Nucleus accumbens (tissue), 56 donors: ENCODE data around the gene ATRIP.

Experiments
- DNase-seq, 56 donors: peaks; one replicate each; lab custom pipeline; 2025; lab: John Stamatoyannopoulos, UW

Gene ATRIP

DNA sequence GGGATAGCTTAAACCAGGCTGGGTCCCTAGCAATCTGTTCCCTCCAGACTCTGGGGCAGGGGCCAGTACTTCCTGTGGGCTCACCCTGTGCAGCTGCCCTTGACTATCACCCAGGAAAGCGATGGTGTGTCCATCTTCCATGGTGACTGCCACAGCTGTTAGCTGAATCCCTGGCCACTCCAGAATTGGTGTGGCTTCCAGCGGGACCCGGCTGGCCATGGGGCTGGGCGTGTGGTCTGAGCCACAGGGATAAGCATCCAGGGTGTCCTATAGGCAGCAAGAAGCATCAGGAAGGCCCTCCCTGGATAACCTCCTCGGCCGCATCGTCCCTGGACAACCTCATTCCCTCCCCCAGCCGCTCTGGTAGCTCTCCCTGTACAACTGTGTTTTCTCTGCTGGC is 23.9 kb upstream of the ATRIP start:
- DNase-seq, result no peak

DNA sequence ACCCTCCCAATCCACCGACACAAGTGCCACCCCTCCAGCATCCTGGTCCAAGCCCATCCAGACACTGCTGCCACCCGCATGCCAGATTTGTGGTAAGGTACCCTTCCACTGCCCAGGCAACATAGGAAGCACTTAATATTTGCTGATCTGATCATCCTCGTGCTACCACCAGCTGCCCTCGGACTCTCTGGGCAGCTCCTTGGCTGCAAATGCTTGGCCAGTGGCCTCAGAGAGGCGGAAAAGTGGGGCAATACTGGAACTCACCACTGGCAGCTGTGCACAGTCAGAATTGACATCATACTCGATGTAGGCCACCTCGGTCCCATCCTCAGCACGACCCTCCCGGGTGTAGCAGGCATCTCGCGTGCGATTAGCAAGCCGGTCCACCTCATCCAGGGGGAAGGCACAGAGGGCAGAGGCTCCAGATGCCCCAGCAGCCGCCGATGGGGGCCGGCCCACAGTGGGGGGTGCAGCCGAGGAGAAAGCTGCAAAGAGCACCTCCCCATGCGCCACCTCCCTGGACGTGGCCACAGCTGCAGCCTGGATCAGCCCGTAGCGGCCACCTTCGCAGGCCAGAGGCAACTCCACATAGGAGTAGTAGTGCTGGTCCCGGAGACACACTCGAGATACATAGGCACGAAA is 23.2 kb upstream of the ATRIP start:
- peak in 33 of 56 donors; percentile 14 to 64 (median 39) for DNase-seq

DNA sequence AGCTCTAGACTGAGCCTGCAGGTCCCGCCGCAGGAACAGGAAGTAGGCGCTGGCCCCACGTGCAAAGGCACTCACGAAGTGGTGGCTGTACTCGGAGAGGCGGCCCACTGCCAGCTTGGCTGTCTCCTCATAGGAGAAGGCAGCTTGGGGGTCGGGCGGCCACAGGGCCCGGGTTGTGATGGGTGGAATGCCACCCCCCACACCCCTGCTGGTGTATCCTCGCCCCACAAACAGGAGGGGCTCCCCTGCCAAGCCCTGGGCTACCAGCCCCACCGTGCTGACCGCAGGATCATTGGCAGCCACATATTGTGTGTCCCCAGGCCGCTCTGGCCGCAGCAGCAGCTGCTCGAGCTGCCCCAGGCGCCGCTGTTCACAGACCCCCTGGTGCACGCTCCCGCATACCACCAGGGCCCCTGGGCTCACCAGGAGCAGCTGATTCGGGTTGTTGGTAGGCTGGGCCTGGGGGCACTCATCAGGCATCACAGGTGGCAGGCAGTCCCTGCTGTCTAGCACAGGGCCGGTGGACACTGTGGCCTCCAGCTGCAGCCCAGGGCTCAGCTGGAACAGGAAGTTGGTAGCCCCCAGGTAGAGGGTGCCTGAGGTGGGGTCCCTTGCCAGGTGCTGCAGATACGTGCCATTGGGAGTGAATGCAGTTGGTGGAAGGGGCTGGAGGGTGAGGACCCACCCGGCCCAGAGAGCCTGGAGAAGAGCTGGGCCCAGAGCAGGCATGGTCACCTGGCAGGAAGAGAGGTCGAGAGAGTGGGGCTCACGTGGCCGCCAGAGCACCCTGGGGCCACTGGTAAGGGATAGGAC is 22.4 kb upstream of the ATRIP start:
- peak in 25 of 56 donors; percentile 18 to 63 (median 36) for DNase-seq

DNA sequence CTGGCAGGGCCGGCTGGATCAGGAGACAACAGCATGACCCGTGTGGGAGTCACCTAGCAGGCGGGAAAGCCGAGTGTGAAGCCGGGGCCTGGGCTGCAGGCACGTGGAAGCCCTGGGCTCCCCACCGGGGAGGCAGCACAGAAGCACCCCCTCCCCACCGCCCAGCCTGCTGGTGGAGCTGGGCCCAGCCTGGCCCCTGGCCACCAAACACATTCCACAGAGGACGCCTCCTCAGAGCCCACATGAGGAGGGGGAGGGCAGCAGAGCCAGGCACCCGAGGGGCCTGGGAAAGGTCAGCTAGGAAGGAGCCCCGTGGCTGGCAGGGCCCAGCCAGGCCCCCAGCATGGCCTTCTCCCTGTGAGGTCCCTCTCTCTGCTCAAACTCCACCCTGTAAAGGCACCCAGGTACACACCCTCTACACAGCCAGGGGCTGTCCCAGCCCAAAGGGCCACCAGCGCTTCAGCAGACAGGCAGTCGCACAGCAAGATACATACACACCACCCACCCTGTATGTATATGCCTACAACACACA is 21.2 kb upstream of the ATRIP start:
- peak in 50 of 56 donors; percentile 16 to 84 (median 53) for DNase-seq

DNA sequence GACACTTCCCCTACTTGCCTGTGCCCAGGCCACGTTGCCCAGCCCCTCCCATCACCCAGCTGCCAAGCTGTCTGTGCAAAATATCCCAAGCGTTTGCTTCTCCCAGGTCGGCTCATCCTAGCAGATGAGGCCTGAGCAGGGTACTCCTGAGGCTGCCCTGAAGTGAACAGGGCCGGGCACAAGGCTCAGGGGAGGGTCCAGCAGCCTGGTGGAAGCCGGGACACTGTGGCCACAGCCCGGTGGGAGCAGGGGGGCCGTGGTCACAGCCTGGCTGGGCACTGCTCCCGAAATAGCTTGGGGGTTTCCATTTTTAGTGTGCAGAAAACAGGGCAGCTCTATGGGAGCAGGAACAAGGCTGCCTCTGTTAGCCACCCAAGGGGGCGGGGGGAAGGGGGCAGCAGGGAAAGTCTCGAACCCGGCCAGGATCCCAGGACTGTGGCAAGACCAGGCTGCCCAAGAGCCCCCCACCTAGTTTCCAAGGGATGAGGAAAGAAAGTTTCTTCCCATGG is 20.1 kb upstream of the ATRIP start:
- DNase-seq, result peak; percentile 44 to 97 (median 90)

DNA sequence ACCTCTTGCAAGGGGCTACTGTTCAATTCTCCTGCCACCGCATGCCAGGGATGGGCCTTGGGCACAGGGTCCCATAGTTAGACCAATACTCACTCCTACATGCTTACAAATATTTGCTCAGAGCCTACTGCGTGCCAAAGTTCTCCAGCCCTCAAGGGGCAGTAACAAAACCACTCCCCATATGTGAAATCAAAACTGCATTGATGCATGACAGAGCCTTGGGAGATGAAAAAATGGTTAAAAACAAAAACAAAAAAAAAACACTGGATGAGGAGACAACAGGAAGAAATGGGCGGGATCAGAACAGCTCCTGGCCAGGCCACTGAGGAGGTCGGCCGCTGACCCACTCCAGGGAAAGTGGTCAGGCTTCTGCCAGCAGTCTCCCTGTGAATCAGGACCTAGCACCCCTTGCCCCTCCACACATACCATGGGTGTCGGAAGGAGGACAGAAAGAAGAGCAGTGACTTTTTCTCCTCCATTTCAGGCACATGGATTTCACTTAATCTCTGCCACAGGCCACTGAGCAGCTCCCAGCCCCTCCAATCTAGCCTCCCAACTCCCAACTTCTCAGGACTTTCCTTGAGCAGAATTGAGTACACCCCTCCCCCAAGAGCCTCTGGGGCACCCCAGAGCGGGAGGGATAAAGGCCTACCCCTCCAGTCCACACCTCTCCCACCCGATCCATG is 19.4 kb upstream of the ATRIP start:
- peak in 29 of 56 donors; percentile 17 to 74 (median 42) for DNase-seq

DNA sequence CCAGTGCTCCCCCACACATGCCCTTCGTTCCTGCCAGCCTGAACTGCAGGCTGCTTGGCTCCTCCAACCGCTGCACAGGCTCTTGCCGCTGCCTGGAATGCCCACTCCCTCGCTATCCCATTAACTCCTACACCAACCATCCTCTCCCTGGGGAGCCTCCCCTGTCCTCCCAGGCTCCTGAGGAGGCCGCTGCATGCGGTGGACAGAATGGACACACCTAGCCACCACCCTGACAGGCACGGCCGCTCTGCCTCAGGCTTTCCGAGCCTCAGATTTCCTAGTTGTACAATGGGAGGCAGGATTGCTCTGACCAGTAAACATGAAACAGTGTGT is 18.9 kb upstream of the ATRIP start:
- DNase-seq, result peak in 20 of 56 donors; percentile 21 to 74 (median 43)

DNA sequence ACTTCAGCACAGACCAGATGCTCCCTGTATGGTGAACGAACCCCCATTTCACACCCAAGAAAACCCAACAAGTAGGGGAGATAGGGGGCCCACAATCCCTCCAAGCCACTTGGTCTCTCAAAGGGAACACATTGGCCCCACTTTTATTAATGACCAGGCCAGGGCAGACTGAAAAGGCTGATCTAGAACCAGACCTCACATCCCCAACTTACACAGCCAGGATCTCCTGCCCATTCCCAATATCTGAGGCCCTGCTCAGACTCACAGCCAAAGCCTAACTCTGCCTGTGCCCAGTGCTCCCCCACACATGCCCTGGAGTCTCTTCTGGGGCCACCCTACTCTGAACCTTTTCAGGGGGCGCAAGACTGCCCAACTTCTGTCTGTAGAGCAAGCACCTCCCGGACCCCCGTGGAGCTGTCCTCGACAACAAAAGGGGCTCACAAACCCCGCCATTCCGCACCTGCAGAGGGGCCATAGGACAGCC is 18.4 kb upstream of the ATRIP start:
- DNase-seq, result peak in 5 of 56 donors; percentile 22 to 37 (median 30)

DNA sequence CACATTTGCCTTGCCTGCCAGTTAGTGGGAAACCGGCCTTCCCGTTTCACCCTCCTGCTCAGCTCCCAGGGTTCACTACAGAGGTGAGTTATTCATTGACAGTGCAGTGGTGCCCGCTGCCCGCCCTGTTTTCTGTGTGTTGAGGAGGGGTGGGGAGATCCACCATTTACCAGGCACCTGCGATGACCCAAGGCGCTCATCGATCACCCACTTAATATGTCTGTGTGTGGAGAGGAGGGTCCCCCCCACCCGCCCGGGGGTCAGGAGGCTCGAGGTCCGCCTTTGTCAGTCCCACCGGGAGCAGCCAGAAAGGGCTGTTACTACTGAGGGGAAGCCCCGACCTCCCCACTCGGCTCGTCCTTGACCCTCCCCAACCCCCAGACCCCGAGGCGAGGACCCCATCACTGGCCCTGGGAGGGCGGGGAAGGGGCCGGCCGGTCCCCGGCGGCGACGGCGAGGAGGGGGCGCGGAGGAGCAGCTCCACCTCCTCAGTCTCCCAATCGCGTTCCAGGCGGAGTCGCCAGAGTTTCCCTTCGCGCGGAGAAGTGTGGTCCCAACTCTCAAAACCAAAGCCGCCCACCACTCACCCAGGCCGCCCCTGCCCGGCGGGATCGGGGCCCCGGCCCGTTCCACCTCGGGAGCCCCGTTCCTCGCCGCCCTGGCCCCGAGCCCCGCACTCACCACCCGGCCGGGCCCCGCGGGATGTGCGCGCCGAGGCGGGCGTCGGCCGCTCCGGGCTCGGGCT is 17.8 kb upstream of the ATRIP start:
- peak in 34 of 56 donors; percentile 32 to 76 (median 55) for DNase-seq

DNA sequence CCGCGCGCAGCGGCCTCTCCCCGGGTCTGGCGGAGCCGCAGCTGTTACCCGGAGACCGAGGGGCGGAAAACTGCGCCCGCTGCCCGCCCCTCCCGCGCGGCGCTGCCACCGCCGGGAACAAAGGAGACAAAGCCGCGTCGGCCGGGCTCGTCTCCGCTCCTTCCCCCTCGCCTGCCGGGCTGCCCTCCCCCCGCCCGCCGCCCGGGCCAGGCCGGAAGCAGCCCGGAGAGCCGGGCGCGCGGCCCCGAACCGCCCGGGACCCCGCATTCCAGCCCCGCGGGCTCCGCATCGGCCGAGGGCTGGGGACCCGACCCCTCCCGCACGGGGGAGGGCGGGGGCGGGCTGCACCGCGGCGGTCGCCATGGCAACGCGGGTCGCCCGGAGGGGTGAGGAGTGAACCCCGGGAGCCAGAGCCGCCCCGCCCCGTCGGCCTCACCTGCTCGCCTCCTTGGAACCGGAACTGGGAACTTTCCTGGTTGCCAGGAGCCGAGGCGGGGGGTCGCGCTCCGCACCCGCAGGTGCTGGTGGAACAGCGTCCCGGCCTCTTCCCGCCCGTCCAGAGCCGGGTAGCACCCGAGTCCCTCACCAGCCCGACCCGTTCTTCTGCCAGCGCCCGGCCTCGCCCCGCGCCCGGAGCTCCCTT is 17.1 kb upstream of the ATRIP start:
- peak in 50 of 56 donors; percentile 32 to 90 (median 73) for DNase-seq

DNA sequence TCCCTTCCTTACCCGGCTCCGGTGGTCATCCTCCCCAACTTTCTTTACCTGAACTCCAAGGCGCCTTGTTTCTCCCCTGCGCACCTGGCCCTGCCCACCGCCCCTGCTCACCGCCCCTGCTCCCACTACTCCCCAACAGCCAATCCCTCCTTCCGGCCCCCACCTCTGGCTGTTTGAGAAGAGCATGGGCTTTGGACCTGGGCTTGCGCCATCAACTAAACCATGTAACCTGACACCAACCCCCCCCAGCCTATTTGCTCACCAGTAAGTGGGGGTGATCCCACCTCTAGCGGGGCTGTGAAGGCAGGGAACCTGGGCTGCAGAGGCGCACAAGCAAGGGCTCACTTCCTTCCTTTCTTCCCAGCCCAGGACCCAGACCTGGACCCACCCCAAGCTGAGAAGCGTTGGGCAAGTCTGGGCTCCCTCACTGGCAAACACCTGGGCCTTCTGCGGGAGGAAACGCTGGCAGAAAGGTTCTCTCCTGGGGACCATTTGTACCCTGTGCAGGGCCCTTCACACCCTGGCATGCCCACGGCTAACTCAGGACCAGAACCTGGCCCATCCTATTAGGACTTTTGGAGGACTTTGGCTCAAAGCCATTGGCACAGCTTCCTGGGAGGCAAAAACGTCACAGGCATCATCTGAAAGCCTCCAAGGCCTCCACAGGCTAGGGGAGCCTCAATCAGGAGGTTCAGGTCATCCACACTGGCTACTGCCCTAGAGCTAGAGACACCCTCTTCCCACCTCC is 16.4 kb upstream of the ATRIP start, which contains the start of gene PLXNB1:
Gene PLXNB1 (minus strand): TSS at position 127 of the 748 bp plus-strand sequence. CDS start 5,475 bp downstream, outside the sequence.
- DNase-seq, result peak in 7 of 56 donors; percentile 34 to 65 (median 46)

DNA sequence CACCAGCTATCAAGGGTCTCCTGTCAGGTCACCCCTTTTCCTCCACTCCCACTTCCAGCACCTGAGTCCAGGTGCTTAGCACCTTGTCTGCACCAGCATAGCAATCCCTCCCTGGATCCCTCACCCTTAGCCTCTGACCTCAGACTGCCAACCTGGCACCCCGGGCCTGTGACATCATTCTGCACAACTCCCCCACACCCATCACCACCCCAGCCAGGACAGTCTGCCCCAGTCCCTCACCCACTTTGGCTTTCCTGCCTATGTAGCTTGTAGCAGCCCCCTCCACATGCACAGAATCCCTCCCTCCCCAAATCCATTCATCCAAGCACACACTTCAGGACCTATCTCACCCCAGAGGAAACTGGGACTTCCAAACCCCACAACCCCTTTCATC is 15.8 kb upstream of the ATRIP start:
- DNase-seq, result no peak

DNA sequence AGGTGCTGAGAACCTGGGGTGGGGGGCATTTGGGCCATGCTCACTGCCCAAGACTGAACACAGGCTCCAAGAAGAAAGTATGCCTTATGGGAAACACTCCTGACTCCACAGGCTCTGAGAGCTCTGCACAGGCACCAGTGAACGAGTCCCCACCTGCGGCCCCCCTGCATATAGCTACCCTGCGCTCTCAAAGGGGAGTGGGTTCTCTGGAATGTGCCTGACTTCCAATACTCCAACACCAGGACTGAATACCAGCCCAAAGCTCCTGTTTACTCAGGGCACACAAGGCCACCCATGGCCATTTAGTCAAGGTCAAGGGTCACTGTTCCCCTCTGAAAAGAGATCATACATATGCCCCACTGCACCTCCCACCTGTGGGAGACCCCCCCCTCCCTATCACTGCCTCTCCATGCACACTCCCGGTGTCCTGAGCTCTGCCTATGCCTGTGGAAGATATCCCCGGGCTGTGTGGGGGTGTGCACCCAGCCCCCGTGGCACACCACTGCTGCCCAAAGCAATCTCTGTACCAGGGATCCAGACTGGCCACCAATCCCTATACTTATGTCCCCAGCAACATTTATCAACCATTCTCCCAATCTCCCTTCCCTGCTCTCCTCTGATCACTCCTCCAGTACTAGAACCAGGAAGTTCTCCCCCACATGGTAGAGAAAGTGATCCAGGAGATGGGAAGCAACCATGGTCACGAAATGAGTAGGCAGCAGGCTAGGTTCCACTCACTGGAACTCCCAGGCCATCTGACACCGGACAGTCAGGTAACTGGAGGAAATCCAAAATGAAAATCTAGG is 15.1 kb upstream of the ATRIP start:
- no peak for DNase-seq

DNA sequence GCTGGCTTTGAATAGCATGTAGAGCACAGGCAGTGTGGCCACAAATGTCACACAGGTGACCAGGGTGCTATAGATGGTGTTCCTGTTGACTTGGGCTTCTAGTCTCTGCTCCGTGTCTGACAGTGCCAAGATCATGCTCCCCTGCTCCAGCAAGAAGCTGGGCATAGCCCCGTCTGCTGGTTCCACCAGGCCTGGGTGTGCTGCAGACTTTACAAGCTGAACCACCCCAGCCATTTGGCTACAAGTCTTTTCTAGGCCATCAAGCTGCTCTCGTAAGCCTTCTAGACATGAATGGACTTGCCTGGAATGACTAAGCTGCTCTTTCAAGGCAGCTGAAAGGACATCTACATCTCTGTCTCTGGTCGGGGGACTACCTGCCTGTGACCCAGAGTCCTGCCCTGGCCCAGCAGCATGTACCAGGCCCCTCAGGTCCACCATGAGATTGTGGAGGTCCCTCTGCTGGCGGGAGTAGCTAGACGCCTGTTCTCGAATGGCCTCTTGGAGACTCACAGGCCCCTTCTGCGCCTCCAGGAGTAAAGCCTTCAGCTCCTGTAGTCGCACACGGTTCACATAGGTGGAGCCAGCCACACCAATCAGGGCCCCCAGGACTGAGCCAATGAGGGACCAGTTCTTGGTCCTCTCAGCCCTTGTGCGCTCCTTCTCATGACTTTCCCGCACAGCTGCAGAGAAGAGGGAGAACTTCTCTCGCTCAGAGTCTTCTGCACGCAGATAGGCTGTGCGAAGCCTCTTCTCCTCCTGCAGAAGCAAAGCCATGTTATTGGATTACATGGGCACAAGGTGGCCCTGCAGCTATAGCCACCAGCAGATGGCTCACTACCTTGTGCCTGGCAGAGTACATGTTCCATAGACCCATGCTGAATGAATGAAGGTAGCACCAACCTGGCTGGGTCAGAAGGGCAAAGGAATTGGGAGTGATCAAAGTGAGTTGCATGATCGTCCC is 13.8 kb upstream of the ATRIP start:
- peak in 1 of 56 donors; percentile 15 for DNase-seq

DNA sequence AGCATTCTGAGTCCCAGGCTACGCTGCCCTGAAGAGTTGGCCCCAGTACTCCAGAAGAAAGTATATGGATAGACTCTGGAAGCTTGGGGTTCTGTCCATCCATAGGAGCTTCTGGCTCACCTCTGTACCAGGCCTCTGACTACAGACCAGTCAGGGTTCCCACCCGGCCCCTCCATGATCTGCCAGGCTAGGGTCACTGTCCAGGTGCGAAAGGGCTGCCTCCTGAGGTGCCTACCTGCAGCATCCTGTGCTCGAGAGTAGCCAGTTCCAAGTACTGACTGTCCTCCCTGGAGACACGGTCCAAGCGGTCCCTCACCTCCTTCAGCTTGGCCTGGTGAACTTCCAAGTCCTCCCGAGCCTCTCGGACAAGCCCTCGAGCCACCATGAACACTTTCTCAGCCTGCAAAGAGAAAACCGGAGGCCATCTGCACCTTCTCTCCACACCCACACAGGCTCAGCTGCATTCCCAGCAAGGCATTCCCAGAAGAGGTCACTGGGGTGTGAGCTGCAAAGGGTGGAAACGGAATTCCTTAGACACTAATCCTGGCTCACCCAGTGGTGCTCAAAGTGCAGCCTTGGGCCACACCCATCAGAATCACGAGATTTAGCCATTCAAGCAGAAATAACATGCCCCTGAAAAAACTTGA is 12.9 kb upstream of the ATRIP start:
- no peak for DNase-seq

DNA sequence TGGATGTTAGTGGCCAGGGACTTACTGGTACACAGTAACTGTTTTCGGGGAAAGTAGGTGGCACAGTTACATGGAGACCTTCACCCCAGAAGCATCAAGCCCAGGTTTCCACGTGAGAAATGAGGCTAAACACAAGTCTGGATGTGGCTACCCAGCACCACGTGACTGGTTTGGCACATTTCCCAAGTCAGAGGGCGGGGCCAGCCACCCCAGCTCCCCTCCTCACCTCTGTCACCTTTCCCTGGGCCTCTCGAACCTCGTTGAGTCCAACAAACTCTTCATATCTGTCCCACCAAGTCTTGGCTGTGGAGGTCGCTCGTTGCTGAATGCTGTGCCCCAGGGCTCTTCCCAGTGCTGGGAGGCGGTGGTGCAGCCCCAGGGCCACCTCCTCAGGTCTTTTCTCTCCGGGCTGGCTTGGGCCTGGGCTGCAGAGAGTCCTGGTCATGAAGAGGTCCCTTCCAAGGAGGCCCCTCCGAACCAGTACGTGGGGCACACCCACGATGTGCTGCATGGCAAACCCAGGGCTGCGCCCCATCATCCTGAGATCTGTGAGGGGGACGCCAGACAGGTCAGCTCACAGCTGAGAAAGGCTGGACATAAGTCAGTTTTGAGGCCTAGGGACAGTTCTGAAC is 11.8 kb upstream of the ATRIP start:
- no peak for DNase-seq
